ENCODE data around the gene MAP4. TPM values are rescaled to one million over a fixed set of nuclear protein-coding genes. Genes with fewer than 3 reads are reported as not detected.

The MAP4 gene
- total and polyA plus RNA-seq, 12 donors: 141 to 1,345 (median 894) TPM

DNA sequence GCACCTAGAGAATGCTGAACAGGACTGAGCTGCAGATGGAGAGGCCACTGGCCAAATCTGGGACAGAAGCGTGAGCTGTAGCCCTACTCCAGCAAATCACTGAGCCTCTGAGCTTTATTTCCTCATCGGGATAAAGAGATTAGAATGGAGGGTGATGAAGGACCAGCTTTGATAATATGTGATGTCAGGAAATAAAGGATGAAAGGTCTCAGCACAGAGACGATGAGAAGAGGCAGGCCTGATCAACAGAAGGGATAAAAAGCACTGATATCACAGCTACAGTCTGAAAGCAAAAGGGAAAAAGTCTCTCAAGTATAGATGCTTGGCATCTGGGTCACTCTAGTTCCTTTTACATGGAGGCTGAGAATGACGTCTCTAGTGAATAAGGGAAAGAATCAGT lies 143.3 kb downstream of the MAP4 start:
- intact Hi-C loops (cut with DNase I): no loop called here
- Histone ChIP-seq H3K9me3 (no peaks in the 10 kb centered on the region), H3K27me3 (no peaks in the 10 kb centered on the region), H3K36me3 (peaks cover 0 to 98% (median 58%) of the 10 kb centered on the region in 9 donors), H3K27ac (peak overlapping the region in 1 of 10 donors; percentile 32), H3K4me1 (peaks cover 0 to 68% (median 32%) of the 10 kb centered on the region in 9 donors), H3K4me3 (no peak overlapping the region)
- TF ChIP-seq, protein P1, sequence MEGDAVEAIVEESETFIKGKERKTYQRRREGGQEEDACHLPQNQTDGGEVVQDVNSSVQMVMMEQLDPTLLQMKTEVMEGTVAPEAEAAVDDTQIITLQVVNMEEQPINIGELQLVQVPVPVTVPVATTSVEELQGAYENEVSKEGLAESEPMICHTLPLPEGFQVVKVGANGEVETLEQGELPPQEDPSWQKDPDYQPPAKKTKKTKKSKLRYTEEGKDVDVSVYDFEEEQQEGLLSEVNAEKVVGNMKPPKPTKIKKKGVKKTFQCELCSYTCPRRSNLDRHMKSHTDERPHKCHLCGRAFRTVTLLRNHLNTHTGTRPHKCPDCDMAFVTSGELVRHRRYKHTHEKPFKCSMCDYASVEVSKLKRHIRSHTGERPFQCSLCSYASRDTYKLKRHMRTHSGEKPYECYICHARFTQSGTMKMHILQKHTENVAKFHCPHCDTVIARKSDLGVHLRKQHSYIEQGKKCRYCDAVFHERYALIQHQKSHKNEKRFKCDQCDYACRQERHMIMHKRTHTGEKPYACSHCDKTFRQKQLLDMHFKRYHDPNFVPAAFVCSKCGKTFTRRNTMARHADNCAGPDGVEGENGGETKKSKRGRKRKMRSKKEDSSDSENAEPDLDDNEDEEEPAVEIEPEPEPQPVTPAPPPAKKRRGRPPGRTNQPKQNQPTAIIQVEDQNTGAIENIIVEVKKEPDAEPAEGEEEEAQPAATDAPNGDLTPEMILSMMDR (IDR thresholded peaks at IDR 0.05): no peak
- WGBS, 2 donors: 53 to 54% methylated on average over 4 of the region's 4 CpGs
- no peak for DNase-seq
- no peak for ATAC-seq

DNA sequence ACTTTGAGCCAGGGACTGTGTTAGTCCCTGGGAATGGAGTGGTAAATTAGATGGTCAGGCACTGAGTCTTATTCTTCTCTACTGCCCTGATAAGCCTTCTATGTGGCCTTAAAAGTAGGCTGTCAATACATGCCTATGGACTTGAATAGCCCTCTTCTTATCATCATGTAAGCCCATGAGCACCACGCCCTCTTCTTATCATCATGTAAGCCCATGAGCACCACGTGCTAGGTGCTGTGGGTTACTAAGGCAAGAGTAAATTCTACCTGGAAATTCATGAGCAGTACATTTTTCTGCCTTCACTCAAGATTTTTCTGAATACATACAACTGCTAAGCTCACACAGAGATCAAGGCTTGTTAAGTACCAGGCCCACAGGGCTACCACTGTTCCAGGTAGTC lies 144.8 kb downstream of the MAP4 start:
- TF ChIP-seq, protein P1 (IDR thresholded peaks at IDR 0.05): no peak
- H3K4me1 ChIP-seq: peaks cover 0 to 56% (median 21%) of the 10 kb centered on the region in 9 donors
- H3K27me3 ChIP-seq: no peaks in the 10 kb centered on the region
- H3K9me3 ChIP-seq: no peaks in the 10 kb centered on the region
- ATAC-seq (no peak), DNase-seq (no peak)
- peaks cover 0 to 100% (median 67%) of the 10 kb centered on the region in 9 donors for H3K36me3 ChIP-seq
- H3K4me3 ChIP-seq: no peak overlapping the region
- no peak overlapping the region for H3K27ac ChIP-seq
- intact Hi-C loops (cut with DNase I): no loop called here
- WGBS, 2 donors: 52 to 66% methylated on average over 2 of the region's 2 CpGs

DNA sequence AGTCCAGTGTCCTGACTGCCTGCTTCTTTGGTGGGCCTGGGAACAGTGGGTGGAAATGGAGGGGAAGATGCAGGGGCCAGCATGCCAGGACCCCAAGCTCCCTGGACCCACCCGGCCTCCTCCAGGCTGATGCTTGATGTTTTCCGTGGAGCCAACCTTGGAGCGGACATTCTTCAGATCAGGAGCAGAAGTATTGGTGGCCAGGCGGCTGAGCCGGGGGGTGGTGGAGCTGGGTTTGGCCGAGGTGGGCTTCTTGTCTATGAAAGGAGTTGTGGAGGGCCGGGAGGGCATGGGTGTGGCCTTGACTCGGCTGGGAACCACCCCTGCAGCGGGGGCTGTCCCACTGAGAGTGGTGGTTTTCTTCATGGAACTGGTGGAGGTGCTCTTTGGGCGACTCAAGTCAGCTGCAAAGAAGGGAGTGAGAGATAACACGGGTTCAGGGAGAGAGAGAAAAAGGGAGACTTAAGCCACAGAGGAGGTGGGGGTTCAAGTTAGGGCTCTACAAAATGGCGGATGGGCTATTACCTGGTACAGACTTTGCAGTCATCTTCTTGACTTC lies 145.4 kb downstream of the MAP4 start:
- no peak for DNase-seq
- WGBS, 2 donors: 94 to 95% methylated on average over 12 of the region's 12 CpGs
- Histone ChIP-seq H3K36me3 (peaks cover 0 to 100% (median 72%) of the 10 kb centered on the region in 9 donors), H3K27me3 (no peaks in the 10 kb centered on the region), H3K4me1 (peaks cover 0 to 55% (median 21%) of the 10 kb centered on the region in 9 donors), H3K9me3 (no peaks in the 10 kb centered on the region), H3K4me3 (no peak overlapping the region), H3K27ac (no peak overlapping the region)
- intact Hi-C loops (cut with DNase I): no loop called here
- no peak for ATAC-seq
- TF ChIP-seq, protein P1 (IDR thresholded peaks at IDR 0.05): no peak

DNA sequence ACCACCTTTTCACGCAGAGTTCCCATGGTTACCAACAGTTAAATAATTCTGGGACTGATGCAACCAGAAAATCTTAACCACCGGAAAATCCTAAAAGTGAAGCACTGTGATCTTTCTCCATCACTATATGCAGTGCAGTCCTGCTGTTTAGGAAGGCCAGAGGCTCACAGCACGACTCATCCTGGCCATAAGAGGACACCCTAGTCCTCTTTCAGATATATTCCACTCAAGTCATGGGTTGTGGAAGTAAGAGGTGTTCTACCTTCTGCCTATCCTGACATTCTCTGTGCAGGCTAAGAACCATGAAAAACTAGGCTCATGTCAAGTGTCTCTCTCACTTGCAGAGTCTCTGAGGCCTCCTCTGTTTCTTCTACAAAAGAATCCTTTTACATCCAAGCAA lies 146.1 kb downstream of the MAP4 start:
- ATAC-seq (no peak), DNase-seq (no peak)
- Histone ChIP-seq H3K27ac (no peak overlapping the region), H3K4me1 (peaks cover 0 to 49% (median 15%) of the 10 kb centered on the region in 9 donors), H3K9me3 (no peaks in the 10 kb centered on the region), H3K27me3 (no peaks in the 10 kb centered on the region), H3K36me3 (peaks cover 0 to 100% (median 72%) of the 10 kb centered on the region in 9 donors), H3K4me3 (no peak overlapping the region)
- WGBS, 2 donors: 88 to 97% methylated on average over 3 of the region's 3 CpGs
- intact Hi-C loops (cut with DNase I): no loop called here
- TF ChIP-seq, protein P1 (IDR thresholded peaks at IDR 0.05): no peak

Measured in heart right ventricle (tissue), 16 donors.